ENCODE results near the gene PER2.

Gene PER2

DNA sequence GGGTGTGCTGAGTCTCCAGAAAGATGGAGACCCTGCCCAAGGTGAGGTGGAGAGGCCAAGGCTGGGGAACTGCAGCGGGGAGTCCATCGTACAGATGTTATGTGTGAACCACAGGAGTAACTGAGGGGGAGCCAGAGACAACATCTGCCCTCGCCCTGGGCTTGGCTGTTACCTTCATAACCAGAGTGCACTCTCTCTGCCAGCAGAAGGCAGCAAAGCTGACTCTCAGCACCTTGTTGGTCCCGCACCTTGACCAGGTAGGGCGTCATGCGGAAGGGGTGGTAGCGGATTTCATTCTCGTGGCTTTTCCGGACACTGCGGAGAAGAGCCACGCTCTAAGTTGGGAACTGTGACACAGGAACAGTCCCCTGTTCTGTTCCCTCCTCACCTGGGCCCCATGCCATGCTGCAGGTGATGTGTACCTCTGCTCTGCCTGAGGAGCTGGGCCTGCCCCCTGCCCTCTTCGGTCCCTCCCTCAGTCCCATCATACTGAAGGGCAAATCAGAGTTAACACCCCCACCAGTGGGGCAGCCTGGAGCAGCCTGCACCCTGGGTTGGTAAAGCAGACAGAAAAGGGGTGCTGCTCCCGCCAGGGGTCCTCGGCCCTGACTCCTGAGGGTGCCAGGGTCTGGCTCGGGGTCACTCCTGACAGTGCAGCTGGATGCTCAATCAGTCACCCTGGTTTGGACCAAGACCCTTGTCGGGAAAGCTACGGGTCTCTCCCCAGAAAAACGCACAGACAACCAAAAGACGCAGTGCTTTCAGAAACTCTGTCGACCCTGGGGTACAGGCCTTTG, 20.3 kb downstream of the PER2 start:
- no peak overlapping the region for H3K4me3 ChIP-seq (ENCODE audit: low read depth, low read length)
- TF ChIP-seq, protein P1, sequence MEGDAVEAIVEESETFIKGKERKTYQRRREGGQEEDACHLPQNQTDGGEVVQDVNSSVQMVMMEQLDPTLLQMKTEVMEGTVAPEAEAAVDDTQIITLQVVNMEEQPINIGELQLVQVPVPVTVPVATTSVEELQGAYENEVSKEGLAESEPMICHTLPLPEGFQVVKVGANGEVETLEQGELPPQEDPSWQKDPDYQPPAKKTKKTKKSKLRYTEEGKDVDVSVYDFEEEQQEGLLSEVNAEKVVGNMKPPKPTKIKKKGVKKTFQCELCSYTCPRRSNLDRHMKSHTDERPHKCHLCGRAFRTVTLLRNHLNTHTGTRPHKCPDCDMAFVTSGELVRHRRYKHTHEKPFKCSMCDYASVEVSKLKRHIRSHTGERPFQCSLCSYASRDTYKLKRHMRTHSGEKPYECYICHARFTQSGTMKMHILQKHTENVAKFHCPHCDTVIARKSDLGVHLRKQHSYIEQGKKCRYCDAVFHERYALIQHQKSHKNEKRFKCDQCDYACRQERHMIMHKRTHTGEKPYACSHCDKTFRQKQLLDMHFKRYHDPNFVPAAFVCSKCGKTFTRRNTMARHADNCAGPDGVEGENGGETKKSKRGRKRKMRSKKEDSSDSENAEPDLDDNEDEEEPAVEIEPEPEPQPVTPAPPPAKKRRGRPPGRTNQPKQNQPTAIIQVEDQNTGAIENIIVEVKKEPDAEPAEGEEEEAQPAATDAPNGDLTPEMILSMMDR (IDR thresholded peaks at IDR 0.05; ENCODE audit: low read depth, low read length): no peak

DNA sequence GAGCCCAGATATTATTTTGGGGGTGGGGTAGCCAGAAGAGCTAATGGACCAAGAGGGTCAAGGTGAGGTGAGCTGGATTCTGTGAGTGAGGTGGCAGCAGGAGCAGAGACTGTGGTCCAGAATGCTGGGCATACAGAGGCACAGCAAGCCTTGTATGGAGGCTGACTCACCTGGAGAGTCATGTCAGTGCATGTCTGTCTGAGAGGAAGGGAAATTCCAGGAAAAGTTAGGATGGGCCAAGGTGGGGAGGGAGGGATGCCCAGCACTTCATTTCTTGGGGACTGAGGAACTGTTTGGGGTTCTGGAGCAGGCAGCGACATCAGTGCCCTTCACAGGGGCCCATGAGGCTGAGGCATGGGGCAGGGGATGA, 21.1 kb downstream of the PER2 start:
- TF ChIP-seq, protein P1 (IDR thresholded peaks at IDR 0.05; ENCODE audit: low read depth, low read length): no peak
- no peak overlapping the region for H3K4me3 ChIP-seq (ENCODE audit: low read depth, low read length)

DNA sequence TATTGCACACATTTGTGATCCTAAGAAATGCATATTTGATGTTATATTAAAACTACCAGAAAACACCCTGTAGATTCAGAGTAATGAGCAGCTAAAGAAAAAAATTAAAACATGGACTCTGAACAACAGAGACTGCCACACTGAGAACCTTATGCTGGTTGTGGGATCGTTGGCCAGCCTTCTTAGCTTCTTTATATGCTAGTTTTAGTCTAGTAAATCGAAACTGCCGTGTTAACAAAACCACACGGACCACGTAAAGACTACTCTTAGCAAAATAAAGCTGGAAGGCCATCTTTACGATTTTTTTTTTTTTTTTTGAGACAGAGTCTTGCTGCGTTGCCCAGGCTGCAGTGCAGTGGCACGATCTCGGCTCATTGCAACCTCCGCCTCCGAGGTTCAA, 22.8 kb downstream of the PER2 start:
- H3K4me3 ChIP-seq (ENCODE audit: low read depth, low read length): no peak overlapping the region
- TF ChIP-seq, protein P1 (IDR thresholded peaks at IDR 0.05; ENCODE audit: low read depth, low read length): no peak

GRCh38 chr2:238264072-238264460, 24.3 kb downstream of the PER2 start:
- TF ChIP-seq, protein P1 (IDR thresholded peaks at IDR 0.05; ENCODE audit: low read depth, low read length): no peak
- no peak overlapping the region for H3K4me3 ChIP-seq (ENCODE audit: low read depth, low read length)

- TF ChIP-seq, protein P1 (IDR thresholded peaks at IDR 0.05; ENCODE audit: low read depth, low read length): peak; percentile 67
- H3K4me3 ChIP-seq (ENCODE audit: low read depth, low read length): no peak overlapping the region
Observed at GRCh38 chr2:238263204-238264071, 25.0 kb downstream of the PER2 start.

DNA sequence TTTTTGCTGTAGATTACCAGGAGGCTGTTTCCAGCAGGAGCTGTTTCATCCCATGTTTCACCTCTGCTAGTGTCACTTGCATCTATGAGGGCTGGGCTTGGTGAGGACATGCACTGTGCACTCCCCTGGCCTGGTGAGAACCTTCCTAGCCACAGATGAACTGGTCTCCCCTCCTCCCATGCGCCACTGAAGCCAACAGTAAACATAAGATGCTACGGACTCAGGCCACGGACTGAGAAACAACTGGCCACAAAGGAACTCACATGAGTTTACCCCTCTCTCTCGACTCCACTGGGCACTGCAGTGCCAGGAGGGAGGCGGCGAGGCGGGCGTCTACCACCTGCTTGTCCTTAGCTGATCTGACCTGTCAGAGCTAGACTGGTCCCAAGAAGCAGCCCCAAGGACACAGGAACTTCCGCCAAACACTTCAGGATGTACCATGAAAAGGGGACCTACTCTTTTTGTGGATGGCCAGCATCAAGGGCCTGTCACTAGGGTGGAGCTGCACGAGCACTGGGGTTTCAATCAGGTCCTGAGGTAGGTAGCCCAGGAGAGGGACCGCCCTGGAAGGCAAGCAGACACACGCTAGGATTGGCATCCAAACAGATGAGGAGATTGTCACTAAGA, 25.8 kb downstream of the PER2 start:
- H3K4me3 ChIP-seq (ENCODE audit: low read depth, low read length): no peak overlapping the region
- TF ChIP-seq, protein P1 (IDR thresholded peaks at IDR 0.05; ENCODE audit: low read depth, low read length): no peak
